Dermis microvascular lymphatic vessel endothelial cell (primary cell): ENCODE data around the gene ARHGAP27. TPM values are rescaled to one million over a fixed set of nuclear protein-coding genes. Genes with fewer than 3 reads are reported as not detected.

ENCODE experiments used
- DNase-seq, 2 donors: peaks; one replicate each; pipeline versions ENCODE4 v3.0.0 to v3.0.0-alpha.2; 2010; ENCODE audit warnings: low read depth in 2 of 2
- total RNA-seq: library from RNA; depleted of rRNA; stranded (reverse); fragments of >200 nt; gene quantifications from 2 replicates; pipeline ENCODE4 v1.2.1, GENCODE V29; 2014

ARHGAP27 gene
- total RNA-seq, 1 donor from 2014 or later, result 19.3 TPM

DNA sequence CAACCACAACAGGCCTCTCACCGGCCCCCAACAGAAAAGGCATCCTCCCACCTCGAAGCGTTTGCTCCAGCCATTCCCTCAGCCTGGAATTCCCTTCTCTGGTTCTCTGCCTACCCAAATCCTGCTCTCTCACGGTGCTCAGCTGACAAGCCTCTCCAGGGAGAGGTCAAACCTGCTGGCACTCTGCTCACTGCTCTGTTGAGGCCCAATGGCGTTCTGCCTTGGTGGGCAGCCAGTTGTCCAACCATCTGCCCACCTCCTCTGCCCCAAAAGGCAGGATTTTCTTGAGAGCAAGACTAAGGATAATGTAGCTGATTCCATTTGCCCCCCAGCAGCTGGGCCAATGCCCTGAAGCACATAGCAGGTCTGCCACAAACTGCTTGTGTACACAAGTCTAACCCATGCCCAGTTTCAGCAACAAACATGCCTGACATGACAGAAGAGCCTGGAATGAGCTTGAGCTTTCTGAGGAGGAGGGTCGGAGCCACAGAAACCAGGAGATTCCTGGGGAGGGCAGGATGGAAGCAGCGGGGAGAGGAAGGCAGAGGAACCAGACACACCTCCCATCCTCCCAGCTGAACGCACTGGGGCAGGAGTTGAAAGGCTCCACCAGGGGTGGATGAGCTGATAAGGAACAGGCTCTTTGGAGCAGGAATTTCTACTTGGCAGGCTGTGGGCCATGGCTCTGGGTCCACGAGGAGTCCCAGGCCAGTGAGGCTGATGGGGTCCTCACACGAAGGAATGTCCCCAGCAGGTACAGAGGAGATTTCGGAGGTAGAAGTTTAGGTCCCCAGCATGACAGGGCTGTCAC, 23.9 kb downstream of the ARHGAP27 start:
- DNase-seq, result no peak

DNA sequence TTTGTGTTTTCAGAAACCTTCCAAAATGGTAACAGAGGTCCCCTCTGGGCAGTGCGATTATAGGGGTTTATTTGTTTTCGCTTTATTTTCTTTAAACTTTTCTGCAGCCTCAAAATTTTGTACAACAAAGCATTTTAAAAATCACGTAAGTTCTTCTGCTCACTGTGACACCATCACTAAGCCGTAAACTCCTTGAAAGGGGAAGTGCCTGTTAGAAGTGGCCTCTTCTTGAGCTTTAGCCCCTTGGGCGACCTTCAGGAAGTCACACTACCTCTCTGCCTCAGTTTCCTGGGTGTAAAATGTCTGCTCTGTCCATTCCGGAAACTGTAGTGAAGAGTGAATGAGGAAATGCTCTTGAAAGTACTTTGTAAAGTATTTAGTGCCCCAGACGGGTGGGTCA, 26.6 kb downstream of the ARHGAP27 start:
- DNase-seq, result no peak

DNA sequence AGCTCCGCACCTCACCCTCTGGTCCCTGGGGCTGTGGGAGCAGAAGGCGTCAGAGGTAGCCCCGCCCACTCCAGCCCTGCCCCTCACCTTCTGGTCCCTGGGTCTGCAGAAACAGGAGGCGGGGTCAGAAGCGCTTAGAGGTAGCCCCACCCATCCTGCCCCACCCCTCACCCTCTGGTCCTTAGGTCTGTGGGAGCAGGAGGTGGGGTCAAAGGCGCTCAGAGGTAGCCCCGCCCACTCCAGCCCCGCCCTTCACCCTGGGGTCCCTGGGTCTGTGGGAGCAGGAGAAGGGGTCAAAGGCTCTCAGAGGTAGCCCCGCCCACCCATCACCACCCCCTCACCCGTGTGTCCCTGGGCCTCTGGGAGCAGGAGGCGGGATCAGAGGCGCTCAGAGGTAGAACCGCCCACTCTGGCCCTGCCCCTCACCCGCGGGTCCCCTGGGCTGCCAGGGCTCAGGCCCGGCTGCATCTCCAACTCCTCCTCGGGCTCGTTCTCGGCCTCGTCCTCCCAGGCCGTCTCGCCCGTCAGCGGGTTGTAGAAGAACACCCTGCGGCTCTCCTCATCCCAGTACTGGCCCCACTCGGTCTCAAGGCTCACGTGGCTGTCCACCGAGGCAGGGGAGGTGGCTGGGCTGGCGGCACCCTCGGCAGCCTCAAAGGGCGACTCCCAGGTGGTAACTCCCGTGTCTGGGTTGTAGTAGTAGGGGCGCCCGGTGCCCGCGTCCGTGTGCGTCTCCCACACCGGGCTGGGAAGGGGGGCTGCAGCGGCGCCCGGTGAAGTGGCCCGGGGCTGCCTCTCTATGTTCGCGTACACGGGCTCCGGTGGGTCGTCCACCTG, 27.2 kb downstream of the ARHGAP27 start:
- no peak for DNase-seq

DNA sequence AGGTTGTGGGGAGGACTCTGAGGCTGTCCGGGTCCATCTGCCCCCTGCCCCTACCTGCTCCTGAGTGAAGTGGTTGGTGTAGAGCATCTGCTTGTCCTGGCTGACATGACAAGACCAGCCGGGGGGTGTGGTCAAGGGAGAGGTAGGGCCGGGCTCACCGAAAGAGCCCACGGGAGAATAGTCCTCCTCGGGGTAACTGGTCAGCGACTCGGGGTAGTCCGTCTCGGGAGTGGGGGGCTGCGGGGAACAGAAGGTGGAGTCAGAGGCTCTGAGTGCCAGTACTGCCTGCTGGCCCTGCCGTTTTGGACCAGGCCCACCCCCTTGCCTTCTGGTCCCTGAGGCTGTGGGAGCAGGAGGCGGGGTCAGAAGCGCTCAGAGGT, 27.8 kb downstream of the ARHGAP27 start:
- no peak for DNase-seq

DNA sequence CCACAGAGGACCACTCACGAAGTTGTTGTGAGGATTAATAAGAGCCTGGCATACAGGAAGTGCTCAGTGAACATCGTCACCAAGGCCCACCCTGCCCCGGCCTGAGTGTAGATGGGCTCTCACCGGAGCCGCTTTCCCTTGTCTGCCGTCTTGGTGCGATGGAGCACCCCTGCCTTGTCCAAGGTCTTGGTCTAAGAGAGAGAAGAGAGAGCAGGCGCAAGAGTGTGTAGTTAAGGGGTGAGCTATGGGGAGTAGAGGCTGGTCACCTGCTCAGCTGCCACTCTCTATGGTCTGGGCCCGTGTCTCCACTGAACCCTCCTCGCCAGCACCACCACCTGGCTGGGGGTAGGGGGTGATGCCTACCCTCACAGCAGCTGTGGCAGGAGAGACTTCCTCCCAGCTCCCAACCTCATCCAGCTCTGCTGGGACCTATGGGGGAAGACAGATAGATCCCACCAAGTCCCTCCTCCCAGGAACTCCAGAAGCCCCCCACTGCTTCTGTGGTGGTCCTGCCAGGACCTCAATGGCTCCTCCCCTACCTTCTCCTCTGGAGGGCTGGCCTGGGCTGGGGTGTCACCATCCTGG, 28.7 kb downstream of the ARHGAP27 start:
- no peak for DNase-seq

DNA sequence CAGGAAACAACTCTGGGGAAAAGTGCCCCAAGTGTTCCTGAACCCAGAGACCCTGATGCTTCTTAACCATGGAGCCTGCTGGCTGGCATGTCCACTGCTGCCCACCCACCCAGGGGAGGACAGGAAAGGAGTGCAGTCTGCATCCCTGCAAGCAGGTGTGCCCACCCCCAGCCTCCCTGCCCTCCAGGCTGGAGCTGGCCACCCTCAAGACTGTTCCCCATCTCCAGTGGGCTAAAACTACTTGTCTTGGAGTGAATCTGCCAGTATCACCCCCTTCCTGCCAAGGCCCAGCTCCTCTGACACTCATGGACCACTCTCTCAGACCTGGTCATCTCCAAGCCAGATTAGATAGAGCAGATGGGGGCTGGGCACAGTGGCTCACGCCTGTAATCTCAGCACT, 29.8 kb downstream of the ARHGAP27 start:
- DNase-seq, result no peak

DNA sequence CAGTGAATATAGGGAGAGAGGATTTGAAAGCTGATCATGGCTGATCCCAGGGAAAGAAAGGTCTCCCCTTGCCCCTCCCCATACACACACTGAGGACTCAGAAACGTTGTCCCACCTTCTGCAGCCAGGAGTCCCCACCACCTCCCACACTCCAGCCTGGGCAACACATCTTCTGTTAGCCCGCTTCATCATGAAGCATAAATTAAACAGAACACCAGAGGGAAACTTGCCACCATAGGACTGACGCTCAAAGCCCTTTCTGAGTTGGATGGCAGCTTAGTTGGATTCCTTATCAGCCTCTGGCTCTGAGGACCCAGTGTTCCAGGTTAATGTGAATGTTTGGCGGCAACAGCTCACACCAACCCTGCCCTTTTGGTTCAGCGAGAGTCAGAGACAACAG, 33.9 kb downstream of the ARHGAP27 start:
- no peak for DNase-seq

DNA sequence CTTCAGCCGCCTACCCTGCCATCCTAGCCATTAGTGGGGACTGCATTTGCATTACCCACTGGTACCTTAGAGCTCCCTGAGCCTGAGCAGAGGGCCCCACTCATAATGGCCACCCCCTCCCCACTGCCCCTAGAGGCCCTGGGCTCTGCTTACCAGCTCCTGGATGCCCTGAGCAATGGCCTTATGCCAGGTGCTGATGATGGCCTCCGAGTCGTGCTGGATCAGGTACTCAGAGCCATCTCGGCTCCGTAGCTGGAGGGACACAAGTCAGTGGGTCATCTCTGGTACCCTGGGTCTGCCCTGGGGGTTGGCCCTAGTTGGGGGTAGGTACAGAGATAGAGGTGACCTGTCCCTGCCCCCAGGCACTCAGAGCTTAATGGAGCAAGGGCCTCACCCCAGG, 34.9 kb downstream of the ARHGAP27 start:
- DNase-seq, result no peak

DNA sequence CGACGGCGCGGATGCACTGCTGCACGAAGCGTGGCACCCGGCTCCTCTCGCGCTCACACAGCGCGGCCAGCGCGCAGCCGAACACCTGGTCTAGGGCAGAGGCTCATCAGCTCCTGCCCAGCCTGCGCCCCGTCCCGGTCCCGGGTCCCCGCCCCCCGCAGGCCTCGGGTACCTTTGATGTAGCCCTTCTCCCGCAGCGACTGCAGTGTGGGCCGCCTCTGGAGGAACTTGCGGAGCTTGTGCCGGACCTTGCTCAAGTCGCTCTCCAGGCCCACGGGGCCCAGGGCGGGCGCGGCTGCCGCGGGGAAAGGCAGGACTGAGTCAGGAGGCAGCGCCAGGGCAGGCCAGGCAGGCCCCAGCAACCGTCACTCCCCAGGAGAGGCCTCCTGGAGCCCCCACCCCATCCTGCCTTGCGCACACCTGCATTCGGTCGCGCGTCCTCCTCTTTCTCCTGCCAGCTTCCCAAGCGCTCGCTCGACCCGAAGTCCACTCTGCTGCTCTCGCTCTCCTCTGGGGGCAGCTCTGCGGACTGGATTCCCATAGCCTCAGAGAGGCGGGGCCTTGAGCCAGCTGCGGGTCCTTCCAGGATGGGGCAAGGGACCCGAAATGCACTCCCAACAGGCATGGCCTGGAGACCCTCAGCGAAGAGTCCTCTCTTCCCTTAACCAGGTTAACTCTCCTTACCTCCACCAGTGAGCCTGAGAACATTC, 36.0 kb downstream of the ARHGAP27 start:
- DNase-seq, result no peak

DNA sequence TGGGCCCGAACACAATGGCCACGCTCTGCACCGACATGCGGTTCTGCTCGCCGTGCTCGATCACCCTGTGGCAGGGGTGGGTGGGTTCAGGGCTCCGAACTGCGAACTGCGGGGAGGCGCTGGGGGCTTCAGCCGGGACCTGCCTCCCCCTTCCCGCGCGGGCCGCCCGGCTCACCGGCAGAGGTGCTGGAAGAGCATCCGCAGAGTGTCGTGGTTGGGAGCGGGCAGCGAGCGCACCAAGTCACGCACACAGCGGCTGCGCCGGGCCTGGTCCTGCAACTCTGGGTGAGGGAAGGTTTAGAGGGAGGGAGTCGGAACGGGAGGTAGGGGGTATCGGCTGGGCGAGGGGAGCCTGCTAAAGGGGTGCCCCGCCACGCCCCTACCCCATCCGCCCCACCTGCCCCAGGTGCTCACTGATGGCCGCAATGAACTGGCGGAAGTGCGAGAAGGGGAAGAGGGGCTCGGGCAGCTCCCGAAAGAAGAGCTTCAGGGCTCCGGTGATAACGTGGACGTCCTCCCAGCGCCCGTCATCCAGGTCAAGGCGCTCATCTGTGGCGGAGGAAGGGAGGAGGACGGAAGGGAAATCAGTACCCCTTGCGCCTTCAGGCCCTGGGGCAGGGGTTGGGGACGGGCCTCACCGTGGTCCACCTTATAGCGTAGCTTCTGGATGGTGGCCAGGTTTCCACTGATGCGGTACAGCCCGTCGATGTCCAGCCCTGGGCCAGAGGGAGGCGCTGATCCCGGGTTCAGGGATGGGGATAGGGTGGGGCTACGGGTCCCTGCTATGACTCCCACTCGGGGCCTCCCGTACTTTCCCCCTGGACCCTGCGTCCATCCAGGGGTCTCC, 36.9 kb downstream of the ARHGAP27 start:
- DNase-seq, result no peak

DNA sequence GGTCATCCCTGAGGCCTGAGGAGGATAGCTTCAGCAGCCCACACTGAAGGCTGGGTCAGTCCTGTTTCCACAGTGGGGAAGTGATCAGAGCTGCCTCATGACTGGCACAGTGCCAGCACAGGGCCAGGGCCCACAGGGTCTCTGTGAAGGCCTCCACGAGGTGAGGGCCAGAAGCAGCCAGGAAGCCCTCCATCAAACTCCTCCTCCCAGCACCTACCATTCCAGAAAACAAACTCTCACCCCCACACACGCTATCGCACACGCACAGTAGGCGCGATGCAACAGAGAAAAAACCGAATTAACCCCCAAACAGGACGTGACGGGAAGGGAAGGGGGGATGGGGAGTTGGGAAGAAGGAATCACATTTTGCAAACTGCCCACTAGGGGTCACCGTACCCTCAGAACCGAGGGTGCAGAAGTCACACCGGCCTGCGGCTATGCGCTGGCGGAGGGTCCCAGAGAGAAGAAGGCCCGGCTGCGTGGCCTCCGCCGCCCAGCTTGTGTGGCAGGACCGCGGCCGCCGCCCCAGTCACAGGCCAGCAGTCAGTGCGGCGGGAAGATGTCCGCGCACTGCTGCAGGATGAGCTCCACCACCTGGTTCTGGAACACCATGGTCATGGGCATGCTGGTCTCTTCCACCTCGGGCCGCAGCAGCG, 37.6 kb downstream of the ARHGAP27 start:
- peak; percentile 64 to 83 for DNase-seq

DNA sequence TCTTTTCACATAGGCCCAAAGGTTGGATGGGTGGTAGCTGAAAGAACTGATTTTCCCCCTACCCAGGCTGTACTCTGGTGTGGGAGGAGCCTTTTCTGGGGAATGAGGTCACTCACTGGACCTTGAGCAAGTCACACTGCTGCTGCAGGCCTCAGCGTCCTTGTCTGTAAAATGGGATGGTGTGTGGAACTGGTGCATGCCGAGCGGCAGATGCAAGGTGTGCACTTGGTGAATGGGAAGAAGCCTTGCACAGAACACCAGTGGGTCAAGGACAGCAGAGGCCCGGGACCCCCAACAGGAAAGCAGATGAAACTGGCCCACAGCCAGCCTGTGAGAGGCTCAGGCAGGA, 38.1 kb downstream of the ARHGAP27 start:
- DNase-seq, result no peak

DNA sequence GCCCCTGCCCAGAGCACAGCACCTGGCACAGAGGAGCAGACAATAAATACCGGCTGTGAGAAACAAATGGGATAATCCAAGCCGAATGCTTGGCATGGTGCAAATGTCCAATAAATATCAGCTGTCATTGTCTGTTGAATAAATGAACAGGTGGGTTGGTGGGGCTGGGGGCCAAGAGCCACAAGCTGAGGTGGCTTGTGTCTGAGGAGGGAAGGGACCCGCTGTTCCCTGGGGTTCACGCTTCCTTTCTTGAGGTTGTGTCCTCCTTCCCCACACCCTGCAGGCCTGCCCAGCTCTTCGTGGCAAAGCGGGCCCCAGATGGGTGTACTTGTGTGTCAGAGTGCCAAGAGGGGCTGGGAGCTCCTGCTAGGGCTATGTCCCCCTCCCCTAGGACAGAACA, 38.6 kb downstream of the ARHGAP27 start:
- DNase-seq, result no peak

DNA sequence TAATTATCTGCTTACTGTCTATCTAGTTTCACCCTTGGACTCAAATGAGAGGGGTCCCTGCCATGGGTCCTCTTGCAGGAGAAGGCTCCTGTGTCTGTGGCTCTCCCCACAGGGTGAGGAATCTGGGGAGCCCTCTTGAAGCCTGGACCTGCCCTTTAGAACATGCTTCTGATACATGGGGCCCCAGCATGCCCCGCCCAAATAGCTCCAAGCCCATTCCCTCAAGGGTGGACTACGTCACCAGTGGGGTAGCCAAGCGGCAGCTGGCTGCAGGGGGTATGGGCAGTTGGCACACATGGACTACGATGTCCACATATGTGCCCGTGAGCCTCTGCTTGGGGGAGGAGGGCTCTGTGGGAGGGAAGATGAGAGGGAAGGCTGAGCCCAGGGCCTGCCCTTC, 39.3 kb downstream of the ARHGAP27 start:
- DNase-seq, result no peak

DNA sequence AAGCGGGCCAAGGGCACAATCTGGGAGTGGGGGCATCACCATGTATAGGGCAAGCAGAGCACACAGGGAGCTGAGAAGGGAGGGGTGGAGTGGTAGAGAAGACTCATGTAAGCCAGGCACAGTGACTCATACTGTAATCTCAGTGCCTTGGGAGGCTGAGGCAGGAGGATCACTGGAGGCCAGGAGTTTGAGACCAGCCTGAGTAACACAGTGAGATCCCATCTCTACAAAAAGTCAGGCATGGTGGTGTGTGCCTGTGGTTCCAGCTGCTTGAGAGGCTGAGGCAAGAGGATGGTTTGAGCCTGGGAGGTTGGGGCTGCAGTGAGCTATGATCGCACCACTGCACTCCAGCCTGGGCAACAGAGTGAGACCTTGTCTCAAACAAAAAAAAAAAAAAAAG, 40.8 kb downstream of the ARHGAP27 start:
- DNase-seq, result no peak

DNA sequence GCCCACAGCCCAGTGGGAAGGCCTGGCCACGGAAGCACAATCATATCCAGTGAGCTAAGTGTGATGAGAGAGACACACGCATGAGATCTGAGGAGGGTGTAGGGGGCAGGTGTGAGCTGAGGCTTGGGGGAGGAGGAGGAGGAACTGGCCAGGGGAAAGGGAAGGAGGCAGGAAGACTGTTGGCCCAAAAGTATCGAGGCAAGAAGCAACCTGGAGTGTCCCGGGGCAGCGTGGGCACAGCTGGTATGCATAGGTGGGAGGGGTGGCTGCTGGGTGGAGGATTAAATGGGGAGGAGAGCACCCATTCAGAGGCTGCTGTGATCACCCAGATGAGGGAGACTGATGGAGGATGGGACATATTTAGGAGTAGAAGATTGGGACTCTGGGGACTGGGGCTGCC, 41.4 kb downstream of the ARHGAP27 start:
- DNase-seq, result no peak

DNA sequence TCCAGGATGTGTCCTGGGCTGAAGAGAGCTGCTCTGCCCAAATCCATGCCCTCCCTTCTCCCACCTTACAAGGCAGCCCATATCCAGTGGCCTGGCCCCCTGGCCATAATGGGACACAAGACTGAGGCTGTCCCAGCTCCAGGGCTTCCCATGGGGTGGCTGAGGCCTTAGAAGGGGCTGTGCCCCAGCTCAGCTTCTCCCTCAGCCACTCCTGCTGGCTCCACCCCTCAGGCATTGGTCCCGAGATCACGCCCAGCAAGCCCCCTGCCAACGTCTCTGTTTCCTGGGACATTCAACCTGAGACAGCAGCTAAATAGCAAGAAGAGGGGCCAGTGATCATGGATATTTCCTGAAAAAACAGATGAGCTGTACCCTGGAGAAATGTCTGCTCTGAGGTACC, 43.3 kb downstream of the ARHGAP27 start:
- no peak for DNase-seq

DNA sequence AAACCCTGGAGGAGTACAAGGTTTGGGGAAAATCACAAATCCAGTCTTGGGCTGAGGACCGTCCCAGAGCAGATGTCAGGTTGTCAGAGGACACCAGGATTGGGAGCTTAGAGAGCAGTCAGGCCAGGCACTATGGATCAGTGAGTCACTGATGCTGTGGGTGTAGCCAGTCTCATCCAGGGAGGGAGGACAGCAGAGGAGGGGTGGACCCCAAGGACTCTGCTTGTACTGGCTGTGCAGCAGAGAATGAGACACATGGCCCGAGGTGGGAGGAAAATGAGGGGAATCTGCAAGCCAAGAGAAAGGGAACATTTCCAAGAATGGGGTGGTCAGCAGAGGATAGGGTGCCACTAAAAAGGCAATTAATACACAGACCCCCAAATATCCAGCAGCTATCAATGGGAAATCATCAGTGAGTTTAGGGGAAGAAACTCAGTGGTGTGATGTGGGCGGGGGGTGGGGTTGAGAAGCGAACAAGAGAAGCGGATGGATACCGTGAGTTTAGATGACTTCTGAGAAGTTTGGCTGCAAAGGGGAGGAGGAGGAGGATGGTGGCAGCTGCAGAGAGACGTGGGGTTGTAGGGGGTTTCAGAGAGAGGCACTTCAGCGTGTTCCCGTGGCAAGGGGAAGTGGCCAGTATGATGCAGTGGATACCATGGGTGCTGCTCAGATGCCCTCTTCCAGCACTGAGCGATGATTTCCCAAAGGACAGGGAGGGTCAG, 43.9 kb downstream of the ARHGAP27 start:
- no peak for DNase-seq

DNA sequence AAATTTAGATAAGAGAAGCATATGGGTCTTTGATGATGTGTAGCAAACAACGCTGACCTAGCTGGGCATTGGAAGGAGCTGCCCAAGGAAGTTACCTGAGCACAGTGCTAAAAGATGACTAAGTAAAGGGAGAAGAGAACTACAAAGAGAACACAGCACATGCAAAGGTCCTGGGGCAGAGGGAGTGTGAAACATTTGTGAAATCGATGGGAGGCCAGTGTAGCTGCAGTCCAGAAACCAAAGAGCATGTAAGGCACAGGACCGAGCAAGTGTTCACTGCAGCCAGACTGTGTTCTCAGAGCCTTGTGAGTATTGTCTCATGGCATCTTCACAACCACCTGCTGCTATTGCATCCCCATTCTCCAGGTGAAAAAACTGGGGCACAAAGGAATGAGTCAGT, 44.9 kb downstream of the ARHGAP27 start:
- DNase-seq, result no peak

DNA sequence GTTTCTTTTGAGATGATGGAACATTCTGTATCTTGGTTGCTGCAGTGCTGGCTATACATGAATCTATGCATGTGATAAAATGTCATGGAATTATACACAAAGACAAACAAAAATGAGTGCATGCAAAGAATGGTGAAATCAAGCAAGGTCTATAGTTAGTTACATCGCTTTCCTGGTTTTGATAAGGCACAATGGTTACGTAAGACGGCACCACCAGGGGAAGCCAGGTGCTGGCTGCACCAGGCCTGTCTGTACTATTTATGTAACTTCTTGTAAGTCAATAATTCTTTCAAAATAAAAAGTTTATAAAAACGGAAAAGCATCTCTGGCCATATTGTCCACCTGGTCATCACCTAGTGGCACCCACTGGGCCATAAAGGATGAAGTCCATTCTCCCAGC, 46.5 kb downstream of the ARHGAP27 start:
- DNase-seq, result no peak
